ENCODE results near the gene SIAE.

GRCh38 chr11:124656774-124657630 lies 16.5 kb downstream of the SIAE start:
- no peak for TF ChIP-seq CTCF (IDR thresholded peaks at IDR 0.05)
- TF ChIP-seq POLR2A (IDR thresholded peaks at IDR 0.05) = no peak
